Common myeloid progenitor, CD34-positive (primary cell): Measurements from ENCODE around the gene PHF21B.

Source experiments
- CTCF ChIA-PET: fragments of 350-600 bp; sonication (Branson Sonifier 250); formaldehyde crosslinking; loops from one replicate; lab custom pipeline; 2021; ENCODE audit warnings: antibody characterized with exemption; lab: Charles Lee
- POLR2A ChIA-PET: fragments of 350-600 bp; sonication (Branson Sonifier 250); formaldehyde crosslinking; loops from one replicate; lab custom pipeline; 2021; ENCODE audit warnings: antibody characterized with exemption; lab: Charles Lee
- DNase-seq, 3 donors: peaks; one replicate each; pipeline versions ENCODE4 v3.0.0 to v3.0.0-alpha.2; 2013
- H3K27ac ChIP-seq, 2 experiments: 1 replicate in 1 of 2; 2 replicates in 1 of 2; pipeline ENCODE4 v1.7.0; 2013; ENCODE audit warnings: inconsistent platforms in 2 of 2, low read length in 2 of 2, mild to moderate bottlenecking in 2 of 2, low read depth in 1 of 2, moderate library complexity in 1 of 2; ENCODE audit not compliant: severe bottlenecking in 2 of 2, insufficient read depth in 1 of 2, poor library complexity in 1 of 2
- H3K27me3 ChIP-seq, 5 experiments: replicated peaks in 2 of 5; 1 replicate in 3 of 5; 2 replicates in 2 of 5; pipeline versions ENCODE4 v1.6.1 to v1.7.0; 2013; ENCODE audit warnings: low read length in 4 of 5, mild to moderate bottlenecking in 2 of 5, moderate library complexity in 2 of 5, inconsistent platforms in 1 of 5; ENCODE audit not compliant: insufficient read depth in 5 of 5, control insufficient read depth in 4 of 5
- H3K36me3 ChIP-seq, 4 experiments: 1 replicate in 2 of 4; 2 replicates in 2 of 4; pipeline versions ENCODE4 v1.6.1 to v1.7.0; 2013; ENCODE audit warnings: low read length in 3 of 4, control low read depth in 1 of 4, mild to moderate bottlenecking in 1 of 4; ENCODE audit not compliant: control insufficient read depth in 4 of 4, insufficient read depth in 4 of 4
- H3K4me1 ChIP-seq, 4 experiments: 1 replicate in 3 of 4; 2 replicates in 1 of 4; pipeline versions ENCODE4 v1.6.1 to v1.7.1; 2013; ENCODE audit warnings: low read length in 3 of 4, mild to moderate bottlenecking in 3 of 4, control low read depth in 1 of 4, inconsistent platforms in 1 of 4, moderate library complexity in 1 of 4; ENCODE audit not compliant: control insufficient read depth in 4 of 4, insufficient read depth in 4 of 4; ENCODE audit errors: control extremely low read depth in 1 of 4
- H3K4me3 ChIP-seq, 7 experiments: 1 replicate in 4 of 7; 2 replicates in 3 of 7; pipeline versions ENCODE4 v1.5.1 to v1.7.0; 2013; ENCODE audit warnings: mild to moderate bottlenecking in 7 of 7, low read length in 6 of 7, moderate library complexity in 6 of 7, inconsistent platforms in 2 of 7, low read depth in 2 of 7, control low read depth in 1 of 7; ENCODE audit not compliant: insufficient read depth in 4 of 7, control insufficient read depth in 1 of 7; ENCODE audit errors: extremely low read depth in 1 of 7
- H3K9me3 ChIP-seq, 5 experiments: 1 replicate in 4 of 5; 2 replicates in 1 of 5; pipeline versions ENCODE4 v1.6.1 to v1.7.1; 2013; ENCODE audit warnings: low read length in 4 of 5, mild to moderate bottlenecking in 2 of 5, inconsistent platforms in 1 of 5, low read depth in 1 of 5, moderate library complexity in 1 of 5; ENCODE audit not compliant: control insufficient read depth in 4 of 5, insufficient read depth in 2 of 5; ENCODE audit errors: control extremely low read depth in 1 of 5
- WGBS: methylation state at CpG from one replicate; pipeline ENCODE4 v1.1.5; 2013; ENCODE audit not compliant: insufficient coverage; 5-methylcytosine and 5-hydroxymethylcytosine counted together

Gene PHF21B

DNA sequence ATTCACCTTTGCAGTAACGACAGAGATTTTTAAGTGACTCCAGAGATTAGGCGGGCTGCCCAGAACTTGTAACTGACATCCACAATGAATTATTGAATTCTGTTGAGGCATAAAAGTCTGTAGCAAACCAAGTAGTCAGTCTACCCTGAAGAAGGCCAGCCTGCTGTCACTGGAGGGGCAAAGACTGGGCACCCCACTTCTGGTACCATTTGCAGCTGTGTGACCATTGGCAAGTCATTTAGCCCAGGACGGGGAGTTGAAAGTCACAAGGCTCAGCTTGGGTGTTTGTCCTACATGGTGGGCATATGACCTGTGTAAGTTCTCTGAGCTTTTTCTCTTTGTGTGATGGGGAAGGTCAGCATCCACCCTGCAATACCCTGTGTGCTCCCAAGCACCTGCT is 138.0 kb downstream of the PHF21B start:
- POLR2A ChIA-PET: no interaction called here
- CTCF ChIA-PET: no interaction called here

DNA sequence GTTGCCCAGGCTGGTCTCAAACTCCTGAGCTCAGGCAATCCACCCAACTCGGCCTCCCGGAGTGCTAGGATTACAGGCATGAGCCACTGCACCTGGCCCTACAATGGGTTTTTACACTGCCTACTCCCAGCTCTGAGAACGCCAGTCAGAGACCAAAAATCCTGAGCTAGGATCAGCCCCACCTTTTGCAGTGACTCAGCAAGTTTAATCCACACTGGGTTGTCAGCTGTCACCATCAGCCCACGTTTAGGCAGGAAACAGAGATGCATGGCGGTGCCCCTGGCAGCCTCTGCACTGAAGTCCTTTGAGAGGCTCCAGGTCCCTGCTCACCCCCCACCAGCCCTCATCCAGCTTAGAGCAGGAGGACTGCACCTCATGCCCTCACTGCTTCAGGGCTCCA is 139.8 kb downstream of the PHF21B start:
- POLR2A ChIA-PET: interaction anchor here (0.6 kb wide), 1 partner anchor 283 kb away, joined by 3 read pairs; no protein-coding TSS in a partner anchor
- 17% methylated on average over 5 of the region's 5 CpGs for WGBS
- CTCF ChIA-PET: no interaction called here

More for the DNA sequence above, 138.0 kb downstream of the PHF21B start:
- Histone ChIP-seq H3K9me3 (peaks cover 0 to 12% (median under 1%) of the 10 kb centered on the region in 5 experiments), H3K36me3 (no peaks in the 10 kb centered on the region), H3K4me3 (no peak overlapping the region), H3K4me1 (peaks cover 0 to 17% (median 11%) of the 10 kb centered on the region in 4 experiments), H3K27me3 (no peaks in the 10 kb centered on the region), H3K27ac (no peak overlapping the region)
- no peak for DNase-seq
- 96% methylated on average over 2 of the region's 3 CpGs for WGBS

GRCh38 chr22:44869196-44869595 is 140.6 kb downstream of the PHF21B start:
- WGBS: 95% methylated on average over 4 of the region's 7 CpGs

More for the DNA sequence above, 139.8 kb downstream of the PHF21B start:
- Histone ChIP-seq H3K27me3 (no peaks in the 10 kb centered on the region), H3K9me3 (peaks cover 0 to 9% (median 0%) of the 10 kb centered on the region in 5 experiments), H3K36me3 (no peaks in the 10 kb centered on the region), H3K27ac (no peak overlapping the region), H3K4me3 (no peak overlapping the region), H3K4me1 (peaks cover 0 to 17% (median 11%) of the 10 kb centered on the region in 4 experiments)
- peak; percentile 70 to 92 (median 91) for DNase-seq

DNA sequence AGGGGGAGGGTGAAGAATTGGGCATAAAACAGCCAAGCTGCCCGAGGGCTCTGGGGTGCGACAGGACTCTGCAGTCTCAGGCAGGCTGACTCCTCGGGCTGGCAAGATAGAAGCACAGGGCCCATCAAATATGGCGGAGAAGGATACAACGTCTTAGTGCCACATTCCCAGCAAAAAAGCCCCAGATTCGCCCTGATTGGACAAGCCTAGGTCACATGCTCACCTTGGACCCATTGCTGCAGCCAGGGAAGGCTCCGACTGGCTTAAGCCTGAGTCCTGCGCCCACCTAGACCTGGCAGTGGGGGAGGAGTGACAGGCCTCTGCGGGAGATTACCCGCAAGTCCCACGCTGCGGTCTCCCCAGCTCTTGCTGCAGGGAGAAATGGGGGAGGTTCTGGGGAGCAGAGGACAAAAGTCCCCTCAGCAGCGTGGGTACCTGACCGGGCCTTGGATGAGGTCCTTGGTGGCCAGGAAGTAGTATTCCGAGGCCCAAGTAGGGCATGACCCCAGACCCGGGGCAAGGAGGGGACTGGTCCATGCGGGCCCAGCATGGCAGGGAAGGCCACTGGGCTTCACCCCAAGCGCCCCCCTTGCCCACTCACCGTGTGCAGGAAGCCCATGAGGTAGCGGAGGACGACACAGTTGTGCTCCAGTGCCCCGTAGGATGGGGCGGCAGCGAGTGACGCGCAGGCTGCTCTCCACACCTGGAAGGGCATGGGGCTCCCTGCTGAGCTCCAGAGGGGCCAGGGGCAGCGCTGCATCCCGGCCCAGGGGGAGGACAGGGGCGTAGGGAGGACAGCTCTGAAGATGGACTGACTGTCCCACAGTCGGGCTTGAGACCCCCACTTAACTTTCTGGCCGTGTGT is 144.4 kb downstream of the PHF21B start:
- H3K9me3 ChIP-seq: no peaks in the 10 kb centered on the region
- no peak for DNase-seq
- ChIA-PET CTCF (no interaction called here), POLR2A (no interaction called here)
- H3K36me3 ChIP-seq: no peaks in the 10 kb centered on the region
- H3K4me1 ChIP-seq: peaks cover 0 to 16% (median 10%) of the 10 kb centered on the region in 4 experiments
- no peak overlapping the region for H3K27ac ChIP-seq
- no peak overlapping the region for H3K4me3 ChIP-seq
- WGBS: 92% methylated on average over 30 of the region's 31 CpGs
- no peaks in the 10 kb centered on the region for H3K27me3 ChIP-seq

More at GRCh38 chr22:44869196-44869595, 140.6 kb downstream of the PHF21B start:
- Histone ChIP-seq H3K9me3 (peaks cover 0 to 9% (median 0%) of the 10 kb centered on the region in 5 experiments), H3K4me3 (no peak overlapping the region), H3K27me3 (no peaks in the 10 kb centered on the region), H3K4me1 (peaks cover 0 to 17% (median 11%) of the 10 kb centered on the region in 4 experiments), H3K27ac (no peak overlapping the region), H3K36me3 (no peaks in the 10 kb centered on the region)
- POLR2A ChIA-PET: no interaction called here
- CTCF ChIA-PET: no interaction called here
- no peak for DNase-seq

GRCh38 chr22:44862981-44863860 is 146.6 kb downstream of the PHF21B start:
- no peaks in the 10 kb centered on the region for H3K36me3 ChIP-seq
- no peaks in the 10 kb centered on the region for H3K9me3 ChIP-seq
- no peak for DNase-seq
- no peak overlapping the region for H3K4me3 ChIP-seq
- ChIA-PET CTCF (no interaction called here), POLR2A (no interaction called here)
- H3K4me1 ChIP-seq: no peaks in the 10 kb centered on the region
- no peaks in the 10 kb centered on the region for H3K27me3 ChIP-seq
- 88% methylated on average over 17 of the region's 19 CpGs for WGBS
- H3K27ac ChIP-seq: no peak overlapping the region

GRCh38 chr22:44862281-44862680 is 147.5 kb downstream of the PHF21B start:
- CTCF ChIA-PET: no interaction called here
- no peak overlapping the region for H3K4me3 ChIP-seq
- no peaks in the 10 kb centered on the region for H3K27me3 ChIP-seq
- WGBS: 98% methylated on average over 7 of the region's 11 CpGs
- POLR2A ChIA-PET: no interaction called here
- H3K36me3 ChIP-seq: no peaks in the 10 kb centered on the region
- no peaks in the 10 kb centered on the region for H3K9me3 ChIP-seq
- no peak overlapping the region for H3K27ac ChIP-seq
- H3K4me1 ChIP-seq: no peaks in the 10 kb centered on the region
- no peak for DNase-seq
